SK-N-SH treated with all-trans-retinoic acid at 6 μM for 48 hours (cell line): Measurements from ENCODE around the gene RNF212B.

Source experiments
- ARNTL ChIP-seq: fragments of 450-650 bp; formaldehyde crosslinking; IDR thresholded peaks from 2 replicates; pipeline ENCODE4 v1.5.0; 2020; ENCODE audit warnings: low read depth, mild to moderate bottlenecking, moderate library complexity, borderline replicate concordance
- ESRRG ChIP-seq: fragments of 250-450 bp; sonication (Bioruptor Pico); IDR thresholded peaks from 2 replicates; pipeline ENCODE4 v1.6.1; 2021; ENCODE audit warnings: mild to moderate bottlenecking
- GLIS3 ChIP-seq: fragments of 250-450 bp; sonication (Bioruptor Pico); IDR thresholded peaks from 2 replicates; pipeline ENCODE4 v1.5.0; 2020; ENCODE audit warnings: mild to moderate bottlenecking, moderate library complexity
- OSR1 ChIP-seq: fragments of 250-450 bp; sonication (Bioruptor Pico); IDR thresholded peaks from 2 replicates; pipeline ENCODE4 v1.8.0; 2022; ENCODE audit warnings: moderate library complexity, mild to moderate bottlenecking, inconsistent platforms
- RARB ChIP-seq: fragments of 250-450 bp; sonication (Bioruptor Pico); IDR thresholded peaks from 2 replicates; pipeline ENCODE4 v1.8.0; 2021; ENCODE audit warnings: mild to moderate bottlenecking, moderate library complexity
- TCF4 ChIP-seq: fragments of 250-450 bp; sonication (Bioruptor Pico); IDR thresholded peaks from 2 replicates; pipeline ENCODE4 v1.8.0; 2021; ENCODE audit warnings: mild to moderate bottlenecking, moderate library complexity, borderline replicate concordance
- ZFP3 ChIP-seq: fragments of 250-450 bp; sonication (Bioruptor Pico); IDR thresholded peaks from 2 replicates; pipeline ENCODE4 v1.5.0; 2020; ENCODE audit warnings: mild to moderate bottlenecking, moderate library complexity
- ZFP30 ChIP-seq: fragments of 450-650 bp; formaldehyde crosslinking; IDR thresholded peaks from 2 replicates; pipeline ENCODE4 v1.5.0; 2022; ENCODE audit warnings: mild to moderate bottlenecking, moderate library complexity
- ZNF70 ChIP-seq: fragments of 450-650 bp; formaldehyde crosslinking; IDR thresholded peaks from 2 replicates; pipeline ENCODE4 v1.5.0; 2020; ENCODE audit warnings: mild to moderate bottlenecking, moderate library complexity
- ZNF8 ChIP-seq: fragments of 450-650 bp; formaldehyde crosslinking; IDR thresholded peaks from 2 replicates; pipeline ENCODE4 v1.5.0; 2020; ENCODE audit warnings: mild to moderate bottlenecking, moderate library complexity
- TF ChIP-seq, protein P1 (sequence below): fragments of 250-450 bp; sonication (Bioruptor Pico); IDR thresholded peaks from 2 replicates; pipeline ENCODE4 v1.8.0; 2020; ENCODE audit warnings: mild to moderate bottlenecking, moderate library complexity, borderline replicate concordance
- TF ChIP-seq, protein P2 (sequence below): fragments of 250-450 bp; sonication (Bioruptor Pico); IDR thresholded peaks from 2 replicates; pipeline ENCODE4 v1.5.1; 2020; ENCODE audit warnings: low read depth, mild to moderate bottlenecking, moderate library complexity
- TF ChIP-seq, protein P3 (sequence below): fragments of 250-450 bp; sonication (Bioruptor Pico); IDR thresholded peaks from 2 replicates; pipeline ENCODE4 v1.5.1; 2021; ENCODE audit warnings: mild to moderate bottlenecking, moderate library complexity

DNA sequence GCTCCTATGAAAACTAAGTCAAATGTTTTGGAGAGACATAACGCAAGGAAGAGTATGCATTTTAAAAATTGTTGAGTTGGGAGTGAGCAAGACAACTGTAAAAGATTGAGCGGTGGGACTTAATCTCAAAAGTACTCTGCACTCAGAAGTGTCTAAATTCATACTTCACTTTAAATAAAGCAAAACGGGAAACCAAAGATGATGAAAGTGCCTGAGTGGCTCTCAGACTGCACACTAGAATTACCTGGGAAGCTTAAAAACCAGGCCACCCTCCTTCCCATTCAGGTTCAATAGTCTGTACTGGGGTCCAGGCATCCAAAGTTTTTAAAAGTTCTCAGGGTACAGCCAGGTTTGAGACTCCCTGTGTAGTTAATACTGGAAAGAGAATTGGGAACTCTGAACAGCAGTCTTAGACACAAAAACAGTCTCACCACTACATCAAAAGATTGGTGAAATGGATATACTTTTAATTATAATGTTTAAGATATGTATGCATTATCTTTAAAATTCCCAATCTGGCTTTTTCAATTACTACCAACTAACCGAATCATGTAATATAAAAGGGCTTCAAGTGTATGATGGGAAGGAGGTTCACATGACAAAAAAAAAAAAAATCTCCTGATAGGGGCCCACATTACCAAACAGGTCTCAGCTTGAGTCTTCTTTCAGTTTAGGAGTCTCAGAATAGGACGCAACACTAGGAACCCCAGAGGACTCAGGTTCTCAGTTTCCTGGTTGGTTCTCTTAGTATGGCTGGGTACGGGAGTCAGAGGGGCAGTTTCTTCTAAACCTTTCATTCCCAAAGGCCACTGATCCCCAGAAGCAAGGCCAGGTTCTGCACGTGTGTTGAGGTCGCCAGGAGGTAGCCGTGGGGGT, 47.2 kb downstream of the RNF212B start:
- TF ChIP-seq ESRRG (CRISPR knock-in tag) = no peak
- TF ChIP-seq ZFP3 (CRISPR knock-in tag) = no peak
- no peak for TF ChIP-seq ZFP30 (CRISPR knock-in tag)
- TF ChIP-seq, protein P1, sequence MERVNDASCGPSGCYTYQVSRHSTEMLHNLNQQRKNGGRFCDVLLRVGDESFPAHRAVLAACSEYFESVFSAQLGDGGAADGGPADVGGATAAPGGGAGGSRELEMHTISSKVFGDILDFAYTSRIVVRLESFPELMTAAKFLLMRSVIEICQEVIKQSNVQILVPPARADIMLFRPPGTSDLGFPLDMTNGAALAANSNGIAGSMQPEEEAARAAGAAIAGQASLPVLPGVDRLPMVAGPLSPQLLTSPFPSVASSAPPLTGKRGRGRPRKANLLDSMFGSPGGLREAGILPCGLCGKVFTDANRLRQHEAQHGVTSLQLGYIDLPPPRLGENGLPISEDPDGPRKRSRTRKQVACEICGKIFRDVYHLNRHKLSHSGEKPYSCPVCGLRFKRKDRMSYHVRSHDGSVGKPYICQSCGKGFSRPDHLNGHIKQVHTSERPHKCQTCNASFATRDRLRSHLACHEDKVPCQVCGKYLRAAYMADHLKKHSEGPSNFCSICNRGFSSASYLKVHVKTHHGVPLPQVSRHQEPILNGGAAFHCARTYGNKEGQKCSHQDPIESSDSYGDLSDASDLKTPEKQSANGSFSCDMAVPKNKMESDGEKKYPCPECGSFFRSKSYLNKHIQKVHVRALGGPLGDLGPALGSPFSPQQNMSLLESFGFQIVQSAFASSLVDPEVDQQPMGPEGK (CRISPR knock-in tag) = no peak
- TF ChIP-seq ZNF70 = no peak
- TF ChIP-seq, protein P2, sequence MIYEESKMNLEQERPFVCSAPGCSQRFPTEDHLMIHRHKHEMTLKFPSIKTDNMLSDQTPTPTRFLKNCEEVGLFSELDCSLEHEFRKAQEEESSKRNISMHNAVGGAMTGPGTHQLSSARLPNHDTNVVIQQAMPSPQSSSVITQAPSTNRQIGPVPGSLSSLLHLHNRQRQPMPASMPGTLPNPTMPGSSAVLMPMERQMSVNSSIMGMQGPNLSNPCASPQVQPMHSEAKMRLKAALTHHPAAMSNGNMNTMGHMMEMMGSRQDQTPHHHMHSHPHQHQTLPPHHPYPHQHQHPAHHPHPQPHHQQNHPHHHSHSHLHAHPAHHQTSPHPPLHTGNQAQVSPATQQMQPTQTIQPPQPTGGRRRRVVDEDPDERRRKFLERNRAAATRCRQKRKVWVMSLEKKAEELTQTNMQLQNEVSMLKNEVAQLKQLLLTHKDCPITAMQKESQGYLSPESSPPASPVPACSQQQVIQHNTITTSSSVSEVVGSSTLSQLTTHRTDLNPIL (CRISPR knock-in tag) = no peak
- TF ChIP-seq ZNF8 (CRISPR knock-in tag) = no peak
- TF ChIP-seq TCF4 (CRISPR knock-in tag) = no peak
- TF ChIP-seq, protein P3, sequence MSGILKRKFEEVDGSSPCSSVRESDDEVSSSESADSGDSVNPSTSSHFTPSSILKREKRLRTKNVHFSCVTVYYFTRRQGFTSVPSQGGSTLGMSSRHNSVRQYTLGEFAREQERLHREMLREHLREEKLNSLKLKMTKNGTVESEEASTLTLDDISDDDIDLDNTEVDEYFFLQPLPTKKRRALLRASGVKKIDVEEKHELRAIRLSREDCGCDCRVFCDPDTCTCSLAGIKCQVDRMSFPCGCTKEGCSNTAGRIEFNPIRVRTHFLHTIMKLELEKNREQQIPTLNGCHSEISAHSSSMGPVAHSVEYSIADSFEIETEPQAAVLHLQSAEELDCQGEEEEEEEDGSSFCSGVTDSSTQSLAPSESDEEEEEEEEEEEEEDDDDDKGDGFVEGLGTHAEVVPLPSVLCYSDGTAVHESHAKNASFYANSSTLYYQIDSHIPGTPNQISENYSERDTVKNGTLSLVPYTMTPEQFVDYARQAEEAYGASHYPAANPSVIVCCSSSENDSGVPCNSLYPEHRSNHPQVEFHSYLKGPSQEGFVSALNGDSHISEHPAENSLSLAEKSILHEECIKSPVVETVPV (CRISPR knock-in tag) = no peak
- TF ChIP-seq OSR1 = no peak
- no peak for TF ChIP-seq ARNTL (CRISPR knock-in tag)
- no peak for TF ChIP-seq RARB
- TF ChIP-seq GLIS3 (CRISPR knock-in tag) = no peak
